Islet of Langerhans (tissue), 1 donor: ENCODE data around the gene IFNL2.

Experiments
- FAIRE-seq: peaks from one replicate; lab custom pipeline; 2011; peaks lifted over from hg19 to GRCh38; lab: Jason Lieb, UNC

The IFNL2 gene

DNA sequence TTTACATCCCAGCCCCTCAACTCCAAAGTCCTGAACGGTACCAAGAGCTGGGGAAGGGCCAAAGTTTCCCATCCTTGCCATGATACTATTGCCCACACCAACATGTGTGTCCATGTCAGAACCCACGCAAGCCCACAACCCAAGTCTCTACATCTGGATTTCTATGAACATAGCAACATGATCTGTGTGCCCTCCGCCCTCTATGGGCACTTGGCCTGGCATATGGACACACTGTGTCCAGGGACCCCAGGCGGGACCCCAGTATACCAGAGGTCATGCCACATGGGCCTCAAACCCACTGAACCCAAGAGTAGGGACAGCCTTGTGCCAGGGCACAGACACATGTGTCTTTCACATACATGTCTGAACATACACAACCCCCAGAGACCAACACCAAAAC is 50.5 kb downstream of the IFNL2 start:
- FAIRE-seq, result no peak

GRCh38 chr19:39319098-39319891 is 51.1 kb downstream of the IFNL2 start:
- no peak for FAIRE-seq
